GM12874 (cell line): ENCODE results near the gene ZNF296.

Experiments used
- TF ChIP-seq, protein P1 (sequence below): IDR thresholded peaks from 2 replicates; pipeline ENCODE4 v1.5.1; 2011; ENCODE audit warnings: low read depth, mild to moderate bottlenecking, control low read depth, low read length, moderate library complexity; ENCODE audit not compliant: insufficient read depth

Gene ZNF296

DNA sequence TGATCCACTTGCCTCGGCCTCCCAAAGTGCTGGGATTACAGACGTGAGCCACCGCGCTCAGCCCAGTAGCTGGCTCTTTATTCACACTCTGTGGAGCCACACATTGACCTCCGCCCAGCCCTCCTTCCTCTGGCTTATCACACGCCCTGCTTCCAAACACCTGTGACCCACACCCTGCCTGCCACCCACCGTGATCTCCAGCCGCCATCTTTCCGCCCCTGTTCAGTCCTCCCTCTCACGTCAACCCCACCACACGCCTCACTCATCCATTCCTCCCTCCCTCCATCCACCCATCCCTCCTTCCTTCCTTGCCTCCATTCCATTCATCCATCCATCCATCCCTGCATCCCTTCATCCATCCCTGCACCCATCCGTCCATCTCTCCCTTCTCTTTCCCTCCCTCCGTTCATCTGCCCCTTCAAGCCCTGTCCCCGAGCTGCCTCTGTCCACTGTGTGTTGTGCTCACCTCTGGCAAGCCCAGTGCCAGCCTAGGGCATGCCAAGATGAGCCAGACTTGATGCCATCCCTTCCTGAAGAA is 17.6 kb downstream of the ZNF296 start:
- TF ChIP-seq, protein P1, sequence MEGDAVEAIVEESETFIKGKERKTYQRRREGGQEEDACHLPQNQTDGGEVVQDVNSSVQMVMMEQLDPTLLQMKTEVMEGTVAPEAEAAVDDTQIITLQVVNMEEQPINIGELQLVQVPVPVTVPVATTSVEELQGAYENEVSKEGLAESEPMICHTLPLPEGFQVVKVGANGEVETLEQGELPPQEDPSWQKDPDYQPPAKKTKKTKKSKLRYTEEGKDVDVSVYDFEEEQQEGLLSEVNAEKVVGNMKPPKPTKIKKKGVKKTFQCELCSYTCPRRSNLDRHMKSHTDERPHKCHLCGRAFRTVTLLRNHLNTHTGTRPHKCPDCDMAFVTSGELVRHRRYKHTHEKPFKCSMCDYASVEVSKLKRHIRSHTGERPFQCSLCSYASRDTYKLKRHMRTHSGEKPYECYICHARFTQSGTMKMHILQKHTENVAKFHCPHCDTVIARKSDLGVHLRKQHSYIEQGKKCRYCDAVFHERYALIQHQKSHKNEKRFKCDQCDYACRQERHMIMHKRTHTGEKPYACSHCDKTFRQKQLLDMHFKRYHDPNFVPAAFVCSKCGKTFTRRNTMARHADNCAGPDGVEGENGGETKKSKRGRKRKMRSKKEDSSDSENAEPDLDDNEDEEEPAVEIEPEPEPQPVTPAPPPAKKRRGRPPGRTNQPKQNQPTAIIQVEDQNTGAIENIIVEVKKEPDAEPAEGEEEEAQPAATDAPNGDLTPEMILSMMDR, result no peak

DNA sequence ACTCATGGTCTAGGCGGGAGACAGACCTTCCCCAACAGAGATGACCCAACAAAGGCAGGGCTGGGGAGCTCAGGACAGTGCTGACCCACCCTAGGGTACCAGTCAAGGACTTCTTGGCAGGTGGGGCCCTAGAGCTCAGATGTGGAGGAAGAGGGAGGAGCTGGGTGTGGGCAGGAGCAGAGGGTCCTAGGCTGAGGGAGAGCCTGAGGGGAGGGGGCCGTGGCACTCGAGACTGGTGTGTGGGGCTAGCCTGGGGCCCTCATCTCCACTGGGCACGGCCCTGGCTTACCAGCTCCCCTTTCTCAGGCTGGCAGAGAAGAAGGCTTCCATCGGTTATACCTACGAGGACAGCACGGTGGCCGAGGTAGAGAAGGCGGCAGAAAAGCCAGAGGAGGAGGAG is 18.8 kb downstream of the ZNF296 start:
- TF ChIP-seq, protein P1, result no peak

DNA sequence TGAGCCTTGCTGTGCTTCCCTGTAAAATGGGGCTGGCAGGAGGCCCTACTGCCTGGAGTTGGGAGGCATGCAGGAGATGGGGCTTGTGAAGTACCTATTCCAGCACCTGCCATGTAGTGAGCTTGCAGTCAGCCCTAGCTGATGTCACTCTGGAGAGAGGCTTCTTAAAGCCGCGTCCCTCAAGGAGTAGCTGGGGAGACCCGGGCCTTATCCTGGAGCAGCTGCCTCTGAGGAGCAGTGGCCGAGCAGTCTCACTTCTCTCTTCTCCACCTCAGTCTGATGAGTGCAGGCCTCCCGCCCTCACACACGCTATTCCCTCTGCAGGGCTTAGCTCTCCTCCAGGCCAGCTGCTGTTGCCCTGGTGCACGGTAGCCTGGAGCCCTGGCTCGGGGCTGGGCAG is 19.4 kb downstream of the ZNF296 start:
- TF ChIP-seq, protein P1, result no peak

DNA sequence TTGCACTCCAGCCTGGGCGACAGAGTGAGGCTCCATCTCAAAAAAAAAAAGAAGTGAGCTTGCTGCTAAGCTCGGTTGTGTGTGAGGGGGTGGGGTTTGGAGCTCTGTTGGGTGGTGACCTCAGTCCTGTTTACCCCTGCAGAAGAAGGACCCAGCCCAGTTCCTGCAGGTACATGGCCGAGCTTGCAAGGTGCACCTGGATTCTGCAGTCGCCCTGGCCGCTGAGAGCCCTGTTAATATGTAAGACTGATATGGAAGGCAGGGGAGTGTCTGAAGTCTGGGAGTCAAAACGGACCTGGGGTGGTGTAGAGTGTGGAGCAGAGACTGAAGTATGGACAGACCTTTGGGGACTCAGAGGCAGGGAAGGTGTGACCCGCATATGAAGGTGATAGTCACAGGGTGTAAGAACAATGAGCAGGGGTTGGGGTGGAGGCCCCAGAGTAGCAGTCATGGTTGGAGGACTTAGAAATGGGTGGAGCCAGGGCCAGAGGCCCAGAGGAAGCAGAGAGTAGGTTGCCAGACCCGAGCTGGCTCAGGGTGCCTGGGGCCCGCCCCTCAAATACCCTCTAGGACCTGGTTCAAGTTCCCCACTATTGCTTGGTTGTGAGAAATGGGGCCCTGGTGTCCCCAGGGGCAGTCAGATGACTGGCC is 24.2 kb downstream of the ZNF296 start:
- TF ChIP-seq, protein P1, result no peak

DNA sequence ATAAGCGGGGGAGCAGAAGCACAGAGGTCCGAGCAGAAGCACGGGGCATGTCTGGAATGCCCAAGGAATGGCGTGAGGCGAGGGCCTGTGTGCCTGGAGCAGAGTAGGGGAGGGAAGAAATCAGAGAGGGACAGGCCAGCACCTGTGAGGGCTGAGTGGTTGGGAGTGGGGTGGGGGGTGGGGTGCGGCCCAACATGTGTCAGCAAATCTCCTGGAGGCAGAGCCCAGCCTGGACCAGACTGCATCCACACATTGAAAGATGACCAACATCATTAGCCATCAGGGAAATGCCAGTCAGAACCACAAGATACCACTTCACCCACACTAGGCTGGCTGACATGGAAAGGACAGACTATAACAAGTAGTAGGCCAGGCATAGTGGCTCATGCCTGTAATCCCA is 26.2 kb downstream of the ZNF296 start:
- TF ChIP-seq, protein P1, result no peak

DNA sequence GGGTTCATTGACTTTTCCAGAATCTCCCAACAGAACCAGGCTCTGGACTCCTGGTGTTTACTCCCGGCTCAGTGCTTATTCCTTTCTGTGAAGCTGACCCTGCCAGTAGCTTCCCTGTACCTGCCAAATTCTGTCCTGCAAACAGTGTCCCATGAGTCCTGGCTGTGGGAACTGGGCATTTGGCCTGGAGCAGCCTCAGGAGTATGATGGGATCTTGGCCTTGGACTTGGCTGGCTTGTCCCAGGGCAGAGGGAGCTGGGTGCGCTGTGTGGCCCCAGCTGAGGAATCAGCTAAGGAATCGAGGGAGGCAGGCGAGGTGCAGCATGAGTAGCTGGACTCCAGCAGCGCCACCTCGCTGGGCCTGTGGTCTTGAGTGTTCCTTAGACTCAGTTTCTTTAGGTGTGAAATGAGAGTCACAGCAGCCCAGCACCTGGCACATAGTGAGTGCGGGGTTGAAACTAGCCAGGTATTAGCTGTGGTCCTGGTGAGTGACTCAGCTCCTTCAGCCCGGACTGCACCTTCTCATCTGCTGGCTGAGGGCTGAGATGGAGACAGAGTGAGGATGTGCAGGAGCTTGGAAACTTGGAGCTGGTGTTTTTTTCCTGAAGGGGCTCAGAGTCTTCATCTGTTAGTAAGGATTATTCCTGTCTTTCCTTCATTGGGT is 27.1 kb downstream of the ZNF296 start:
- TF ChIP-seq, protein P1, result no peak

DNA sequence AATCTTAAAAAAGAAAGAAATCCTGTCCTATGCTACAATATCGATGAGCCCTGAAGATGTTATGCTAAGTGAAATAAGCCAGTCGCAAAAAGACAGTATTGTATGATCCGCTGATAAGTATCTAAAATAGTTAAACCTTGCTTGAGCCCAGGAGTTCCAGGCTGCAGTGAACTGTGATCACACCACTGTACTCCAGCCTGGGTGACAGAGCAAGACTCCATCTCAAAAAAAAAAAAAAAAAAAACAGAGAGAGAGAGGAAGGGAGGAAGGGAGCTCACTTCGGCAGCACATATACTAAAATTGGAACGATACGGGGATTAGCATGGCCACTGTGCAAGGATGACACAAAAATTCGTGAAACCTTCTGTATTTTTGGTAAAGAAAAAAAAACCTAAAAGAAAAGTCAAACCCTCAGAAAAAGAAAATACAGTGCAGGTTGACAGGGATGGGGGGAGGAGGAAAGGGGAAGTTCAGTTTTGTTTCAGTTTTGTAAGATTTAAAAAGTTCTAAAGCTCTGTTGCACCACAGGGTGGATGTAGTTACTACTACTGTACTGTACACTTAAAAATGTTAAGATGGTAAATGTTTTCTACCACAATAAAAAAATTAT is 29.0 kb downstream of the ZNF296 start:
- TF ChIP-seq, protein P1, result no peak
